ENCODE results near the gene VPS36. TPM values are rescaled to one million over a fixed set of nuclear protein-coding genes. Genes with fewer than 3 reads are reported as not detected.
A peak's percentile ranks its signal among the peaks of the same experiment; 100 is the strongest.
"Not testable (repeated sequence)": the region's sequence is repeated elsewhere in the genome, so short reads cannot be mapped to it uniquely, and the experiment has no call there.

VPS36 gene
- 11.8 and 21.3 TPM in 2 replicates for total RNA-seq (2014; rRNA removed; shearing (Covaris generic))

GRCh38 chr13:52450012-52450792 is at the start of gene VPS36:
VPS36 (minus strand) TSS chr13:52450634; CDS start chr13:52450594, 40 bp downstream.
- peak; percentile 86 for DNase-seq (ENCODE audit: low read depth)

GRCh38 chr13:52497979-52498378 is 47.5 kb upstream of the VPS36 start:
- DNase-seq (ENCODE audit: low read depth) = not testable (repeated sequence)

GRCh38 chr13:52494241-52494640 is 43.8 kb upstream of the VPS36 start:
- DNase-seq (ENCODE audit: low read depth) = peak; percentile 18

GRCh38 chr13:52491015-52491414 is 40.6 kb upstream of the VPS36 start:
- DNase-seq (ENCODE audit: low read depth) = not testable (repeated sequence)

GRCh38 chr13:52488763-52489162 is 38.3 kb upstream of the VPS36 start:
- DNase-seq (ENCODE audit: low read depth) = not testable (repeated sequence)

GRCh38 chr13:52487078-52487477 is 36.6 kb upstream of the VPS36 start:
- not testable (repeated sequence) for DNase-seq (ENCODE audit: low read depth)

- peak; percentile 42 for DNase-seq (ENCODE audit: low read depth)
Measured at GRCh38 chr13:52480677-52481428, 30.4 kb upstream of the VPS36 start.

- DNase-seq (ENCODE audit: low read depth) = not testable (repeated sequence)
Measured at GRCh38 chr13:52468487-52468886, 18.1 kb upstream of the VPS36 start.

- DNase-seq (ENCODE audit: low read depth) = no peak
Measured at GRCh38 chr13:52463526-52463925, 13.1 kb upstream of the VPS36 start.

GRCh38 chr13:52461265-52461664 is 10.8 kb upstream of the VPS36 start:
- no peak for DNase-seq (ENCODE audit: low read depth)

GRCh38 chr13:52459668-52460067 is 9.2 kb upstream of the VPS36 start:
- peak; percentile 75 for DNase-seq (ENCODE audit: low read depth)

GRCh38 chr13:52455677-52456041 is 5.2 kb upstream of the VPS36 start:
- DNase-seq (ENCODE audit: low read depth) = peak; percentile 57

GRCh38 chr13:52454820-52455676 is 4.6 kb upstream of the VPS36 start, which contains the start of gene CKAP2:
CKAP2 (plus strand) TSS chr13:52455478; CDS start chr13:52455557, 79 bp downstream.
- DNase-seq (ENCODE audit: low read depth) = peak; percentile 92

- DNase-seq (ENCODE audit: low read depth) = peak; percentile 46
Measured at GRCh38 chr13:52454459-52454819, 4.0 kb upstream of the VPS36 start.

GRCh38 chr13:52452470-52452869 is 2.0 kb upstream of the VPS36 start:
- no peak for DNase-seq (ENCODE audit: low read depth)

- no peak for DNase-seq (ENCODE audit: low read depth)
Measured at GRCh38 chr13:52451135-52451804, 836 bp upstream of the VPS36 start.

- no peak for DNase-seq (ENCODE audit: low read depth)
Measured at GRCh38 chr13:52450793-52451116, 321 bp upstream of the VPS36 start.

GRCh38 chr13:52449331-52450011 is 963 bp downstream of the VPS36 start:
- no peak for DNase-seq (ENCODE audit: low read depth)

GRCh38 chr13:52447815-52448552 is 2.5 kb downstream of the VPS36 start:
- DNase-seq (ENCODE audit: low read depth) = no peak

GRCh38 chr13:52447354-52447753 is 3.1 kb downstream of the VPS36 start:
- DNase-seq (ENCODE audit: low read depth) = no peak
